COR-L47 (cell line): ENCODE results near the gene NUCB2.
"Not testable (repeated sequence)": the region's sequence is repeated elsewhere in the genome, so short reads cannot be mapped to it uniquely, and the experiment has no call there.

Experiments used
- DNase-seq: peaks from one replicate; lab custom pipeline; 2025; lab: John Stamatoyannopoulos, UW

NUCB2 gene

GRCh38 chr11:17276236-17277023 is at the start of gene NUCB2:
TSS of gene NUCB2 (plus strand) at chr11:17276739. CDS start at chr11:17295324, 18,585 bp downstream.
- DNase-seq = peak; percentile 98

GRCh38 chr11:17228186-17228925 is 48.2 kb upstream of the NUCB2 start:
- DNase-seq = not testable (repeated sequence)

GRCh38 chr11:17229481-17230152 is 46.9 kb upstream of the NUCB2 start:
- no peak for DNase-seq

- DNase-seq = no peak
These were observed 45.4 kb upstream of the NUCB2 start for GRCh38 chr11:17230867-17231851.

GRCh38 chr11:17233101-17233500 is 43.4 kb upstream of the NUCB2 start:
- no peak for DNase-seq

GRCh38 chr11:17238377-17238776 is 38.2 kb upstream of the NUCB2 start:
- DNase-seq = no peak

GRCh38 chr11:17239927-17240326 is 36.6 kb upstream of the NUCB2 start:
- DNase-seq = not testable (repeated sequence)

GRCh38 chr11:17240780-17241179 is 35.8 kb upstream of the NUCB2 start:
- DNase-seq = no peak

GRCh38 chr11:17242954-17243353 is 33.6 kb upstream of the NUCB2 start:
- not testable (repeated sequence) for DNase-seq

GRCh38 chr11:17244046-17244445 is 32.5 kb upstream of the NUCB2 start:
- DNase-seq = no peak

- no peak for DNase-seq
These were observed 25.8 kb upstream of the NUCB2 start for GRCh38 chr11:17250561-17251350.

- no peak for DNase-seq
These were observed 23.8 kb upstream of the NUCB2 start for GRCh38 chr11:17252704-17253103.

GRCh38 chr11:17256512-17256911 is 20.0 kb upstream of the NUCB2 start:
- no peak for DNase-seq

GRCh38 chr11:17257196-17257595 is 19.3 kb upstream of the NUCB2 start:
- DNase-seq = no peak

GRCh38 chr11:17258670-17259069 is 17.9 kb upstream of the NUCB2 start:
- DNase-seq = no peak

GRCh38 chr11:17259519-17259918 is 17.0 kb upstream of the NUCB2 start:
- no peak for DNase-seq

- DNase-seq = no peak
These were observed 16.5 kb upstream of the NUCB2 start for GRCh38 chr11:17260020-17260419.

- DNase-seq = no peak
These were observed 12.8 kb upstream of the NUCB2 start for GRCh38 chr11:17263769-17264168.

- no peak for DNase-seq
These were observed 9.8 kb upstream of the NUCB2 start for GRCh38 chr11:17266781-17267180.

GRCh38 chr11:17267576-17267975 is 9.0 kb upstream of the NUCB2 start:
- no peak for DNase-seq

- not testable (repeated sequence) for DNase-seq
These were observed 8.0 kb upstream of the NUCB2 start for GRCh38 chr11:17268500-17268899.
